Parathyroid adenoma (tissue), 2 donors: ENCODE results near the gene LRRC26.

Experiments used
- H2AFZ ChIP-seq: fragments of 300-600 bp; sonication (generic); one replicate; pipeline ENCODE4 v1.7.0; 2017; ENCODE audit warnings: antibody characterized with exemption, mild to moderate bottlenecking
- H3K27ac ChIP-seq: fragments of 300-600 bp; sonication (generic); one replicate; pipeline ENCODE4 v1.7.0; 2017
- H3K27me3 ChIP-seq: fragments of 300-600 bp; sonication (generic); one replicate; pipeline ENCODE4 v1.7.0; 2017; ENCODE audit warnings: low read length; ENCODE audit not compliant: control insufficient read depth, insufficient read depth
- H3K36me3 ChIP-seq: fragments of 300-600 bp; sonication (generic); one replicate; pipeline ENCODE4 v1.7.0; 2017; ENCODE audit warnings: low read length; ENCODE audit not compliant: control insufficient read depth, insufficient read depth
- H3K4me1 ChIP-seq: fragments of 300-600 bp; sonication (generic); one replicate; pipeline ENCODE4 v1.7.0; 2017; ENCODE audit warnings: control low read depth
- H3K4me2 ChIP-seq: fragments of 300-600 bp; sonication (generic); one replicate; pipeline ENCODE4 v1.7.0; 2017; ENCODE audit warnings: low read length
- H3K4me3 ChIP-seq: fragments of 300-600 bp; sonication (generic); one replicate; pipeline ENCODE4 v1.7.0; 2017; ENCODE audit warnings: low read depth, low read length
- H3K79me2 ChIP-seq: fragments of 300-600 bp; sonication (generic); one replicate; pipeline ENCODE4 v1.7.0; 2017; ENCODE audit warnings: control low read depth
- H3K9ac ChIP-seq: fragments of 300-600 bp; sonication (generic); one replicate; pipeline ENCODE4 v1.7.0; 2017; ENCODE audit warnings: mild to moderate bottlenecking
- H3K9me3 ChIP-seq: fragments of 300-600 bp; sonication (generic); one replicate; pipeline ENCODE4 v1.7.0; 2017; ENCODE audit warnings: low read length; ENCODE audit not compliant: control insufficient read depth
- CTCF ChIP-seq: fragments of 300-600 bp; sonication (generic); IDR thresholded peaks from one replicate; pipeline ENCODE4 v1.7.0; 2017; ENCODE audit warnings: antibody characterized with exemption, mild to moderate bottlenecking
- donor health status: primary hyperparathyroidism.

The LRRC26 gene

GRCh38 chr9:137204731-137205125 lies 34.9 kb upstream of the LRRC26 start:
- Histone ChIP-seq H3K9ac (no peak overlapping the region), H2AFZ (no peak overlapping the region), H3K9me3 (no peaks in the 10 kb centered on the region), H3K27me3 (no peaks in the 10 kb centered on the region), H3K79me2 (peaks cover 17% of the 10 kb centered on the region), H3K4me2 (peak overlapping the region; percentile 67), H3K4me3 (peak overlapping the region; percentile 74), H3K4me1 (no peaks in the 10 kb centered on the region), H3K27ac (no peak overlapping the region), H3K36me3 (no peaks in the 10 kb centered on the region)
- no peak for TF ChIP-seq CTCF

GRCh38 chr9:137202966-137203365 lies 33.1 kb upstream of the LRRC26 start:
- Histone ChIP-seq H3K27me3 (no peaks in the 10 kb centered on the region), H3K79me2 (peaks cover 21% of the 10 kb centered on the region), H3K4me2 (no peak overlapping the region), H3K9ac (no peak overlapping the region), H3K4me1 (peaks cover 4% of the 10 kb centered on the region), H2AFZ (no peak overlapping the region), H3K27ac (no peak overlapping the region), H3K9me3 (no peaks in the 10 kb centered on the region), H3K36me3 (no peaks in the 10 kb centered on the region), H3K4me3 (no peak overlapping the region)
- no peak for TF ChIP-seq CTCF

- H3K79me2 ChIP-seq: peaks cover 23% of the 10 kb centered on the region
- H3K4me1 ChIP-seq: peaks cover 4% of the 10 kb centered on the region
- no peaks in the 10 kb centered on the region for H3K9me3 ChIP-seq
- H3K36me3 ChIP-seq: no peaks in the 10 kb centered on the region
- H2AFZ ChIP-seq: peak overlapping the region; percentile 70
- H3K4me2 ChIP-seq: peak overlapping the region; percentile 69
- H3K4me3 ChIP-seq: peak overlapping the region; percentile 59
- no peaks in the 10 kb centered on the region for H3K27me3 ChIP-seq
- H3K27ac ChIP-seq: peak overlapping the region; percentile 47
- TF ChIP-seq CTCF: no peak
- H3K9ac ChIP-seq: no peak overlapping the region
These were observed 31.5 kb upstream of the LRRC26 start for GRCh38 chr9:137201205-137201868.

- Histone ChIP-seq H3K4me1 (peaks cover 4% of the 10 kb centered on the region), H3K9me3 (no peaks in the 10 kb centered on the region), H3K9ac (no peak within 1 kb of the TSS), H3K79me2 (peaks cover 22% of the 10 kb centered on the region), H3K4me3 (peak within 1 kb of the TSS; percentile 59), H2AFZ (peak within 1 kb of the TSS; percentile 70), H3K27ac (peak within 1 kb of the TSS; percentile 47), H3K36me3 (no peaks in the 10 kb centered on the region), H3K4me2 (peak within 1 kb of the TSS; percentile 69), H3K27me3 (no peaks in the 10 kb centered on the region)
- no peak for TF ChIP-seq CTCF
These were observed 30.7 kb upstream of the LRRC26 start, which contains the start of gene TPRN for GRCh38 chr9:137200311-137201204. Gene TPRN (minus strand): TSS chr9:137200741. CDS start chr9:137200711, 30 bp downstream.
